Transverse colon (tissue), 4 donors: ENCODE results near the gene GOLGA5. TPM values are rescaled to one million over a fixed set of nuclear protein-coding genes. Genes with fewer than 3 reads are reported as not detected.

Experiments used
- DNase-seq: peaks from one replicate; pipeline ENCODE4 v3.0.0-alpha.2; 2019
- H3K27ac ChIP-seq, 4 donors: fragments of 200-600 bp; sonication (generic); 2 replicates each; pipeline ENCODE4 v1.5.1; 2016 to 2018; ENCODE audit warnings: inconsistent platforms in 4 of 4
- H3K27me3 ChIP-seq: fragments of 200-600 bp; sonication (generic); 2 replicates; pipeline ENCODE4 v1.5.1; 2017; ENCODE audit warnings: inconsistent platforms
- H3K36me3 ChIP-seq, 4 donors: fragments of 200-600 bp; sonication (generic); 2 replicates each; pipeline ENCODE4 v1.5.1; 2017 to 2019; ENCODE audit warnings: inconsistent platforms in 4 of 4
- H3K4me1 ChIP-seq, 4 donors: fragments of 200-600 bp; sonication (generic); 2 replicates each; pipeline ENCODE4 v1.5.1; 2017 to 2020; ENCODE audit warnings: inconsistent platforms in 4 of 4
- H3K4me3 ChIP-seq, 4 donors: fragments of 200-600 bp; sonication (generic); 1 replicate in 1 of 4; 2 replicates in 3 of 4; pipeline versions ENCODE4 v1.5.1 to v1.6.1; 2017 to 2019; ENCODE audit warnings: inconsistent platforms in 4 of 4
- H3K9me3 ChIP-seq, 2 donors: fragments of 200-600 bp; sonication (generic); 2 replicates each; pipeline ENCODE4 v1.5.1; 2017 to 2019; ENCODE audit warnings: inconsistent platforms in 2 of 2
- EP300 ChIP-seq: sonication (generic); formaldehyde crosslinking; IDR thresholded peaks from one replicate; pipeline ENCODE4 v1.6.1; 2017; ENCODE audit warnings: antibody characterized with exemption, low read depth
- POLR2A ChIP-seq: fragments of 450-650 bp; IDR thresholded peaks from one replicate; pipeline ENCODE4 v1.6.1; 2016; ENCODE audit warnings: antibody characterized with exemption, mild to moderate bottlenecking, moderate library complexity
- POLR2AphosphoS5 ChIP-seq, 3 donors: sonication (generic); formaldehyde crosslinking; IDR thresholded peaks; one replicate each; pipeline ENCODE4 v1.6.1; 2016; ENCODE audit warnings: antibody characterized with exemption in 3 of 3
- WGBS, 2 donors: methylation state at CpG; one replicate each; pipeline ENCODE4 v1.1.5; 2018; ENCODE audit warnings: low coverage in 1 of 2; 5-methylcytosine and 5-hydroxymethylcytosine counted together
- in situ Hi-C, 4 donors: fragments of 200-750 bp; cut with MboI; loops; one replicate each; pipeline versions ENCODE4 v1.15.0 to v1.15.1; 2017; ENCODE audit warnings: low sequenced_read_pairs in 3 of 4, low pct_ligation_motif_present in 1 of 4, low pct_unique_long_range_greater_than_20kb in 1 of 4
- intact Hi-C: fragments of 100-400 bp; cut with DNase I; formaldehyde crosslinking; loops from one replicate; pipeline ENCODE4 v1.15.1; 2023; ENCODE audit warnings: low total_unique reads
- total RNA-seq, 4 donors: library from RNA; depleted of rRNA; stranded (reverse); fragments of >200 nt; gene quantifications; one replicate each; pipeline ENCODE4 v1.1.0, GENCODE V29; 2016
- TF ChIP-seq, protein P1 (sequence below), 5 experiments: fragments of 200-600 bp in 3 of 5; fragments of 450-650 bp in 2 of 5; sonication (generic) in 3 of 5; IDR thresholded peaks; 1 replicate in 2 of 5; 2 replicates in 3 of 5; pipeline ENCODE4 v1.5.1; 2016 to 2017; ENCODE audit warnings: antibody characterized with exemption in 5 of 5, inconsistent platforms in 3 of 5, mild to moderate bottlenecking in 2 of 5, moderate library complexity in 1 of 5

The GOLGA5 gene
- total RNA-seq, 4 donors from 2014 or later = 15.9 to 38.1 (median 30.3) TPM

DNA sequence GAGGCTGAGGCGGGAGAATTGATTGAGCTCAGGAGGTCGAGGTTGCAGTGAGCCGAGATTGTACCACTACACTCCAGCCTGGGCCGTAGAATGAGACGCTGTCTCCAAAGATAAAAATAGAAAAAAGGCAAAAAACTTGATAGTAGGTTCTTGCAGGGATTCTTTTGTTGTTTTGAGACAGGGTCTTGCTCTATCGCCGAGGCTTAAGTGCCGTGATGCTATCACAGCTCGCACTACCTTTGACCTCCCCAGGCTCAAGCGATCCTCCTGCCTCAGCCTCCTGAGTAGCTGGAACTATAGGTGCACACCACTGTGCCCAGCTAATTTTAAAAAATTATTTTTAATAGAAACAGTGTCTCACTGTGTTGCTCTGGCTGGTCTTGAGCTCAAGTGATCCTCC is 4.7 kb downstream of the GOLGA5 start:
- DNase-seq = no peak
- TF ChIP-seq POLR2A (no peak), POLR2AphosphoS5 (IDR thresholded peaks at IDR 0.05) (no peak), EP300 (no peak)
- TF ChIP-seq, protein P1, sequence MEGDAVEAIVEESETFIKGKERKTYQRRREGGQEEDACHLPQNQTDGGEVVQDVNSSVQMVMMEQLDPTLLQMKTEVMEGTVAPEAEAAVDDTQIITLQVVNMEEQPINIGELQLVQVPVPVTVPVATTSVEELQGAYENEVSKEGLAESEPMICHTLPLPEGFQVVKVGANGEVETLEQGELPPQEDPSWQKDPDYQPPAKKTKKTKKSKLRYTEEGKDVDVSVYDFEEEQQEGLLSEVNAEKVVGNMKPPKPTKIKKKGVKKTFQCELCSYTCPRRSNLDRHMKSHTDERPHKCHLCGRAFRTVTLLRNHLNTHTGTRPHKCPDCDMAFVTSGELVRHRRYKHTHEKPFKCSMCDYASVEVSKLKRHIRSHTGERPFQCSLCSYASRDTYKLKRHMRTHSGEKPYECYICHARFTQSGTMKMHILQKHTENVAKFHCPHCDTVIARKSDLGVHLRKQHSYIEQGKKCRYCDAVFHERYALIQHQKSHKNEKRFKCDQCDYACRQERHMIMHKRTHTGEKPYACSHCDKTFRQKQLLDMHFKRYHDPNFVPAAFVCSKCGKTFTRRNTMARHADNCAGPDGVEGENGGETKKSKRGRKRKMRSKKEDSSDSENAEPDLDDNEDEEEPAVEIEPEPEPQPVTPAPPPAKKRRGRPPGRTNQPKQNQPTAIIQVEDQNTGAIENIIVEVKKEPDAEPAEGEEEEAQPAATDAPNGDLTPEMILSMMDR (IDR thresholded peaks at IDR 0.05) = no peak
- intact Hi-C loops = no loop called here
- in situ Hi-C loops = loop anchor here in 1 of 4 donors (25.0 kb wide), 1 partner anchor 112 kb away; no protein-coding TSS in a partner anchor
- Histone ChIP-seq H3K27me3 (no peaks in the 10 kb centered on the region), H3K4me1 (peaks cover 14 to 43% (median 16%) of the 10 kb centered on the region in 4 donors), H3K27ac (no peak overlapping the region), H3K4me3 (no peak overlapping the region), H3K36me3 (peaks cover 0 to 15% (median 4%) of the 10 kb centered on the region in 4 donors), H3K9me3 (no peaks in the 10 kb centered on the region)
- WGBS, 2 donors = 92 to 98% methylated on average over 6 to 9 of the region's 10 CpGs

DNA sequence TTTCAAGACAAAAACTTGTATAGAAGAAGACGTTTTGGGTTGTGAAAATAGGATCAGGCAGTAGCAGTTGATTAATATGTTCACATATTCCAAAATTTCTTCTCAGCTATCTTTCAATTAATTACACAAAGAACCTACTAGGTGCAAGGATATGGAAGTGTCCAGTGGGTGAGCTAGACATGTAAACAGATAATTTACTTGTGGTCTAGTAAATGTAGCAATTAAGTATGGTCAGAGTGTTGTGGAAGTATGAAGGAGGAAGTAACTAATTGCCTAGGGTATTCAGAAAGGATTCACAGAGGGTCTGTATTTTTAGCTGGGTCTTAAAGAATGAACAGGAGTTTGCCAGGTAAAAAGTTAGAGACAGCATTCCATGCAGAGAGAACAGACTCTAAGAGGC is 5.9 kb downstream of the GOLGA5 start:
- peaks cover 0 to 15% (median 4%) of the 10 kb centered on the region in 4 donors for H3K36me3 ChIP-seq
- TF ChIP-seq, protein P1 (IDR thresholded peaks at IDR 0.05) = no peak
- TF ChIP-seq POLR2A (no peak), POLR2AphosphoS5 (IDR thresholded peaks at IDR 0.05) (no peak), EP300 (no peak)
- no peak overlapping the region for H3K27ac ChIP-seq
- no peaks in the 10 kb centered on the region for H3K27me3 ChIP-seq
- no peaks in the 10 kb centered on the region for H3K9me3 ChIP-seq
- no peak overlapping the region for H3K4me3 ChIP-seq
- WGBS, 2 donors = 86 to 100% methylated on average over 1 of the region's 1 CpG
- intact Hi-C loops (no loop called here), in situ Hi-C loops (no loop called here)
- H3K4me1 ChIP-seq = peaks cover 14 to 43% (median 14%) of the 10 kb centered on the region in 4 donors
- no peak for DNase-seq

DNA sequence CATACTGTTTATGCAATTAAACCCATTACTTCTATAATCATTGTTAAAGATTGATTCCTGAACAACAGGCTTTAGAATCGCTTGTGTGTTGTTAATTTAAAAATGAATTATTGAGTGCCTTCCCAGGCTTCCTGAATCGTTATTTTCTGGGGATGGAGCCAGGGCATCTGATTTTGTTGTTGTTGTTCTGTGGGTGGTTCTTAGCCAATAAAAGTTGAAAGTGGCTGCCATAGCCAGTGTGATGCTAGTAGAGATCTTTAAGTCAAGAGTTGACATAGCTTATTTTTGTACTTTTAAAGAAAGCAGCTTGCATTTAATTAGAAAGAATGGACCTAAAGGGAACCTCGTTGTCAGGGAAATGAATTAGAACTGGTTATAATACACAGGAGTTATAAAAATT is 6.4 kb downstream of the GOLGA5 start:
- Histone ChIP-seq H3K4me3 (no peak overlapping the region), H3K9me3 (no peaks in the 10 kb centered on the region), H3K4me1 (peaks cover 8 to 43% (median 9%) of the 10 kb centered on the region in 4 donors), H3K27ac (no peak overlapping the region), H3K27me3 (no peaks in the 10 kb centered on the region), H3K36me3 (peaks cover 0 to 15% (median 4%) of the 10 kb centered on the region in 4 donors)
- DNase-seq = no peak
- in situ Hi-C loops = no loop called here
- TF ChIP-seq POLR2AphosphoS5 (IDR thresholded peaks at IDR 0.05) = no peak
- no peak for TF ChIP-seq EP300
- TF ChIP-seq, protein P1 (IDR thresholded peaks at IDR 0.05) = no peak
- no peak for TF ChIP-seq POLR2A
- intact Hi-C loops = no loop called here
- 62 to 64% methylated on average over 3 of the region's 3 CpGs for WGBS, 2 donors

DNA sequence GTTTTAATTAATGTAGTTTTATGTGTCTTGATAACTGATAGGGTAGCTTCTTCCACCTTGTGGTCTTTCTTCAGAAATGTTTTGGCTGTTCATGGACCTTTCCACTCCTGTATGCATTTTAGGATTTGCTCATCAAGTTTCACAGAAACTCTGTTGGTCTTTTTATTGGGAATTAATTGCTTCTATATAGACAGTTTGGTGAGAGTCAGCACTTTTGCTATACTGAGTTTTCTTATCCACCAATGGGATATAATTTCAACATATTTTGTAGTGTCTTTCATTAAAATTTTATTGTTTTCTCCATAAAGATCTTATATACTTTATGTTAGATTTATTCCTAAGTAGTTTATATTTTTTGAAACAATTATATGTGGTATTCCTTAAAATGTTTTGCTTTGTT is 7.8 kb downstream of the GOLGA5 start:
- Histone ChIP-seq H3K27me3 (no peaks in the 10 kb centered on the region), H3K9me3 (no peaks in the 10 kb centered on the region), H3K36me3 (peaks cover 0 to 20% (median 5%) of the 10 kb centered on the region in 4 donors), H3K4me1 (peaks cover 0 to 35% (median 6%) of the 10 kb centered on the region in 4 donors), H3K27ac (no peak overlapping the region), H3K4me3 (no peak overlapping the region)
- intact Hi-C loops (no loop called here), in situ Hi-C loops (no loop called here)
- TF ChIP-seq, protein P1 (IDR thresholded peaks at IDR 0.05) = no peak
- TF ChIP-seq POLR2AphosphoS5 (IDR thresholded peaks at IDR 0.05) (no peak), EP300 (no peak), POLR2A (no peak)
- DNase-seq = no peak
